Dermis microvascular lymphatic vessel endothelial cell (primary cell): ENCODE results near the gene PI4KB. TPM values are rescaled to one million over a fixed set of nuclear protein-coding genes. Genes with fewer than 3 reads are reported as not detected.
A peak's percentile ranks its signal among the peaks of the same experiment; 100 is the strongest.

Experiments
- DNase-seq, 2 donors: peaks; one replicate each; pipeline versions ENCODE4 v3.0.0 to v3.0.0-alpha.2; 2010; ENCODE audit warnings: low read depth in 2 of 2
- total RNA-seq: library from RNA; depleted of rRNA; stranded (reverse); fragments of >200 nt; gene quantifications from 2 replicates; pipeline ENCODE4 v1.2.1, GENCODE V29; 2014

The PI4KB gene
- total RNA-seq, 1 donor from 2014 or later: 29.7 TPM

GRCh38 chr1:151311589-151312331, 15.5 kb downstream of the PI4KB start:
- DNase-seq: peak; percentile 60 to 96

- no peak for DNase-seq
These were observed 16.2 kb downstream of the PI4KB start for GRCh38 chr1:151311011-151311410.

- DNase-seq: no peak
These were observed 17.3 kb downstream of the PI4KB start for GRCh38 chr1:151309811-151310323.

GRCh38 chr1:151294742-151295462, 32.3 kb downstream of the PI4KB start:
- no peak for DNase-seq

- no peak for DNase-seq
These were observed 34.1 kb downstream of the PI4KB start for GRCh38 chr1:151293093-151293492.

GRCh38 chr1:151292207-151293030, 34.8 kb downstream of the PI4KB start:
- no peak for DNase-seq

- no peak for DNase-seq
These were observed 36.4 kb downstream of the PI4KB start for GRCh38 chr1:151290709-151291303.

- no peak for DNase-seq
These were observed 37.1 kb downstream of the PI4KB start for GRCh38 chr1:151289991-151290708.

- DNase-seq: no peak
These were observed 37.9 kb downstream of the PI4KB start for GRCh38 chr1:151289080-151289935.

GRCh38 chr1:151288502-151288901, 38.7 kb downstream of the PI4KB start:
- no peak for DNase-seq

- DNase-seq: no peak
These were observed 39.3 kb downstream of the PI4KB start for GRCh38 chr1:151287767-151288500.

GRCh38 chr1:151287341-151287699, 39.9 kb downstream of the PI4KB start:
- no peak for DNase-seq

GRCh38 chr1:151286619-151287340, 40.4 kb downstream of the PI4KB start:
- no peak for DNase-seq

- DNase-seq: no peak
These were observed 43.1 kb downstream of the PI4KB start for GRCh38 chr1:151284013-151284577.

- DNase-seq: peak; percentile 7 to 38
These were observed 44.1 kb downstream of the PI4KB start for GRCh38 chr1:151282883-151283725.

GRCh38 chr1:151281969-151282882, 45.0 kb downstream of the PI4KB start, which contains the start of gene ZNF687:
Gene ZNF687, plus strand, starts transcription at chr1:151282299. Its CDS starts 3,993 bp downstream, at chr1:151286292.
- DNase-seq: peak; percentile 100
